CD14-positive monocyte (primary cell): ENCODE measurements around the gene MBD5. TPM values are rescaled to one million over a fixed set of nuclear protein-coding genes. Genes with fewer than 3 reads are reported as not detected.

Experiments
- DNase-seq, 3 donors: peaks; one replicate each; pipeline ENCODE4 v3.0.0-alpha.2; 2011 to 2022
- H2AFZ ChIP-seq: 2 replicates; pipeline ENCODE4 v1.6.0; 2012; ENCODE audit warnings: mild to moderate bottlenecking, low read depth, low read length, inconsistent platforms; ENCODE audit not compliant: insufficient read depth, poor library complexity, severe bottlenecking
- H3K27ac ChIP-seq, 2 donors: 1 replicate in 1 of 2; 2 replicates in 1 of 2; pipeline ENCODE4 v1.5.1; 2012 to 2013; ENCODE audit warnings: low read length in 2 of 2, control low read depth in 1 of 2, inconsistent platforms in 1 of 2, low read depth in 1 of 2, mild to moderate bottlenecking in 1 of 2
- H3K27me3 ChIP-seq, 2 donors: one replicate each; pipeline versions ENCODE4 v1.6.0 to v1.6.1; 2011 to 2013; ENCODE audit warnings: low read length in 2 of 2; ENCODE audit not compliant: control insufficient read depth in 2 of 2, insufficient read depth in 2 of 2
- H3K36me3 ChIP-seq, 2 donors: replicated peaks in 1 of 2; 1 replicate in 1 of 2; 2 replicates in 1 of 2; pipeline versions ENCODE4 v1.5.1 to v1.6.1; 2012 to 2013; ENCODE audit warnings: low read length in 2 of 2, control low read depth in 1 of 2, inconsistent platforms in 1 of 2, mild to moderate bottlenecking in 1 of 2; ENCODE audit not compliant: insufficient read depth in 2 of 2, control insufficient read depth in 1 of 2
- H3K4me1 ChIP-seq, 2 donors: 1 replicate in 1 of 2; 2 replicates in 1 of 2; pipeline versions ENCODE4 v1.5.1 to v1.6.1; 2012 to 2013; ENCODE audit warnings: low read length in 2 of 2, control low read depth in 1 of 2, inconsistent platforms in 1 of 2, mild to moderate bottlenecking in 1 of 2, moderate library complexity in 1 of 2; ENCODE audit not compliant: insufficient read depth in 2 of 2, control insufficient read depth in 1 of 2
- H3K4me2 ChIP-seq: replicated peaks from 2 replicates; pipeline ENCODE3; 2012; ENCODE audit warnings: low read length, moderate library complexity, mild to moderate bottlenecking; ENCODE audit not compliant: poor library complexity, severe bottlenecking; ENCODE audit errors: extremely low read depth
- H3K4me3 ChIP-seq, 3 experiments: fragments of 200-600 bp in 1 of 3; sonication (generic) in 1 of 3; replicated peaks in 1 of 3; 1 replicate in 2 of 3; 2 replicates in 1 of 3; pipeline ENCODE4 v1.5.1; 2011 to 2013; ENCODE audit warnings: low read length in 3 of 3, mild to moderate bottlenecking in 3 of 3, control low read depth in 2 of 3, low read depth in 2 of 3, inconsistent platforms in 1 of 3, moderate library complexity in 1 of 3
- H3K79me2 ChIP-seq: 2 replicates; pipeline ENCODE4 v1.6.0; 2012; ENCODE audit warnings: mild to moderate bottlenecking, control low read depth, inconsistent platforms, low read length, moderate library complexity; ENCODE audit not compliant: insufficient read depth
- H3K9ac ChIP-seq: 2 replicates; pipeline ENCODE4 v1.6.0; 2017; ENCODE audit warnings: low read length, mild to moderate bottlenecking; ENCODE audit not compliant: insufficient read depth, poor library complexity, severe bottlenecking
- H3K9me3 ChIP-seq, 2 donors: replicated peaks in 1 of 2; 1 replicate in 1 of 2; 2 replicates in 1 of 2; pipeline versions ENCODE4 v1.5.1 to v1.6.1; 2012 to 2013; ENCODE audit warnings: low read length in 2 of 2, control low read depth in 1 of 2; ENCODE audit not compliant: control insufficient read depth in 1 of 2, insufficient read depth in 1 of 2
- H4K20me1 ChIP-seq: 2 replicates; pipeline ENCODE4 v1.6.0; 2012; ENCODE audit warnings: mild to moderate bottlenecking, low read length, control low read depth, moderate library complexity; ENCODE audit not compliant: insufficient read depth
- H3K27ac Mint-ChIP-seq, 7 donors: one replicate each; pipeline ENCODE4 v1.8.0; 2020; ENCODE audit warnings: mild to moderate bottlenecking in 7 of 7, mixed read lengths in 7 of 7, moderate library complexity in 6 of 7, inconsistent platforms in 2 of 7
- H3K27me3 Mint-ChIP-seq, 3 donors: one replicate each; pipeline ENCODE4 v1.8.0; 2021 to 2022; ENCODE audit warnings: low read depth in 3 of 3, mild to moderate bottlenecking in 3 of 3, mixed read lengths in 3 of 3, moderate library complexity in 3 of 3, inconsistent platforms in 1 of 3
- H3K36me3 Mint-ChIP-seq, 2 donors: one replicate each; pipeline ENCODE4 v1.8.0; 2020; ENCODE audit warnings: mixed read lengths in 2 of 2, inconsistent platforms in 1 of 2, mild to moderate bottlenecking in 1 of 2
- H3K4me1 Mint-ChIP-seq: one replicate; pipeline ENCODE4 v1.8.0; 2020; ENCODE audit warnings: mild to moderate bottlenecking, mixed read lengths
- H3K4me3 Mint-ChIP-seq, 2 donors: one replicate each; pipeline ENCODE4 v1.8.0; 2020; ENCODE audit warnings: mild to moderate bottlenecking in 2 of 2, mixed read lengths in 2 of 2, moderate library complexity in 1 of 2
- H3K9me3 Mint-ChIP-seq, 7 donors: one replicate each; pipeline ENCODE4 v1.8.0; 2020 to 2022; ENCODE audit warnings: mixed read lengths in 7 of 7, mild to moderate bottlenecking in 6 of 7, moderate library complexity in 6 of 7, inconsistent platforms in 2 of 7
- WGBS: methylation state at CpG from one replicate; pipeline ENCODE4 v1.1.5; 2013; ENCODE audit warnings: missing lambda C conversion rate; ENCODE audit not compliant: insufficient coverage; 5-methylcytosine and 5-hydroxymethylcytosine counted together
- intact Hi-C, 2 donors: fragments of 100-400 bp; cut with micrococcal nuclease; formaldehyde crosslinking; loops; one replicate each; pipeline versions ENCODE4 v1.15.0 to v1.15.1; 2023
- polyA plus RNA-seq, 3 donors: library from polyadenylated mRNA; depleted of rRNA in 1 of 3; unstranded in 2 of 3; stranded (reverse) in 1 of 3; fragments of 300-500 nt in 2 of 3; fragments of >200 nt in 1 of 3; fragmentation: Illumina TruSeq in 2 of 3; gene quantifications; 1 replicate in 2 of 3; 2 replicates in 1 of 3; pipeline ENCODE4 v1.2.3, GENCODE V29; 2012 to 2021
- TF ChIP-seq, protein P1 (sequence below): fragments of 200-600 bp; IDR thresholded peaks from one replicate; pipeline ENCODE4 v1.8.0; 2022; ENCODE audit warnings: antibody characterized with exemption, mild to moderate bottlenecking

Gene MBD5
- polyA plus RNA-seq, 3 donors: 2.3 to 5.7 (median 3.5) TPM

DNA sequence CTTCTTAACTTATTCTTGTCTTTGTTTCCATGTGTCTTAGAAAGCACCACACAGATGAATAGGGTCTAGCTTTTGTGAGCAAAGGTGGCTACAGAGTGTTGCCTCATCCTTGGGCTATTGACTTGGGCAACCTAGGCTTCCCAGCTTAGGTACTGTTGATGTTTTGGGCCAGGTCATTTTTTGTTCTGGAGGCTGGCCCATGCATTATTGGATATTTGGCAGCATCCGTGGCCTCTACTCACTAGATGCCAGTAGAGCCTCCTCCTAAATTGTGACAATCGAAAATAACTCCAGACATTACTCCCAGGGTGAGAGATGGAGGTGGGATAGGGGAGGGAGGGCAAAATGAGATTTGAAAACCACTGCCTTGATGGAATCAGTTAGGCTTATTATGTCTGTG, 496.4 kb downstream of the MBD5 start:
- Mint-ChIP-seq H3K27ac (no peak overlapping the region), H3K4me3 (no peak overlapping the region), H3K36me3 (peaks cover 2 to 3% of the 10 kb centered on the region in 2 donors), H3K9me3 (peaks cover 0 to 1% (median 0%) of the 10 kb centered on the region in 7 donors), H3K27me3 (no peaks in the 10 kb centered on the region), H3K4me1 (peaks cover 6% of the 10 kb centered on the region)
- no peak overlapping the region for H3K9ac ChIP-seq
- intact Hi-C loops: loop anchor here in 1 of 2 donors (10.0 kb wide), 1 partner anchor 582 kb away; no protein-coding TSS in a partner anchor
- no peak overlapping the region for H3K4me2 ChIP-seq
- H3K79me2 ChIP-seq: no peaks in the 10 kb centered on the region
- H3K27me3 ChIP-seq: no peaks in the 10 kb centered on the region
- no peaks in the 10 kb centered on the region for H4K20me1 ChIP-seq
- no peak overlapping the region for H3K27ac ChIP-seq
- H3K9me3 ChIP-seq: no peaks in the 10 kb centered on the region
- no peak for DNase-seq
- TF ChIP-seq, protein P1, sequence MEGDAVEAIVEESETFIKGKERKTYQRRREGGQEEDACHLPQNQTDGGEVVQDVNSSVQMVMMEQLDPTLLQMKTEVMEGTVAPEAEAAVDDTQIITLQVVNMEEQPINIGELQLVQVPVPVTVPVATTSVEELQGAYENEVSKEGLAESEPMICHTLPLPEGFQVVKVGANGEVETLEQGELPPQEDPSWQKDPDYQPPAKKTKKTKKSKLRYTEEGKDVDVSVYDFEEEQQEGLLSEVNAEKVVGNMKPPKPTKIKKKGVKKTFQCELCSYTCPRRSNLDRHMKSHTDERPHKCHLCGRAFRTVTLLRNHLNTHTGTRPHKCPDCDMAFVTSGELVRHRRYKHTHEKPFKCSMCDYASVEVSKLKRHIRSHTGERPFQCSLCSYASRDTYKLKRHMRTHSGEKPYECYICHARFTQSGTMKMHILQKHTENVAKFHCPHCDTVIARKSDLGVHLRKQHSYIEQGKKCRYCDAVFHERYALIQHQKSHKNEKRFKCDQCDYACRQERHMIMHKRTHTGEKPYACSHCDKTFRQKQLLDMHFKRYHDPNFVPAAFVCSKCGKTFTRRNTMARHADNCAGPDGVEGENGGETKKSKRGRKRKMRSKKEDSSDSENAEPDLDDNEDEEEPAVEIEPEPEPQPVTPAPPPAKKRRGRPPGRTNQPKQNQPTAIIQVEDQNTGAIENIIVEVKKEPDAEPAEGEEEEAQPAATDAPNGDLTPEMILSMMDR: no peak
- H3K36me3 ChIP-seq: no peaks in the 10 kb centered on the region
- no peak overlapping the region for H2AFZ ChIP-seq
- no peak overlapping the region for H3K4me3 ChIP-seq
- H3K4me1 ChIP-seq: no peaks in the 10 kb centered on the region
- WGBS: no CpG with 5 or more reads among the region's 2 CpGs

DNA sequence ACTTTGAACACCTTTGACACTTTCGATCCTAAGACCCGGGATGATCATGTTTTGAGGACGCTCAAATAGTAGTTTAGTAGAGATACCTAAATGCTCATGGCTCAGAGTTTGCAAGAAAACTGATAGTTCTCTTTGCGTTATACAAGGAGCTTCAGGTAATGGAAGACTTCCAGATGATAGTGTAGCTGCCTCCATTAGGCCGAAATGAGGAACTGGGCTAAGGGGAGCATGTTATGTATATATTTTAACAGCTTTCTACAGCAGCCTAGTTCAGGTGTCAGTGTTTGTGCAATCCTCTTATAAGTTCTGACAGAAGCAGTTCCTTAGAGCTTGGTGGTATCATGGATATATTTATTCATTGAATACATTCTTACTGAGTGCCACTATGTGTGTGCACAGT, 496.9 kb downstream of the MBD5 start:
- Mint-ChIP-seq H3K9me3 (peaks cover 0 to 1% (median 0%) of the 10 kb centered on the region in 7 donors), H3K4me1 (peaks cover 6% of the 10 kb centered on the region), H3K4me3 (no peak overlapping the region), H3K36me3 (peaks cover 2 to 3% of the 10 kb centered on the region in 2 donors), H3K27me3 (no peaks in the 10 kb centered on the region), H3K27ac (peak overlapping the region in 1 of 7 donors; percentile 71)
- WGBS: 92% methylated on average over 2 of the region's 5 CpGs
- H4K20me1 ChIP-seq: no peaks in the 10 kb centered on the region
- no peak for DNase-seq
- H3K4me2 ChIP-seq: no peak overlapping the region
- no peak overlapping the region for H3K4me3 ChIP-seq
- no peaks in the 10 kb centered on the region for H3K36me3 ChIP-seq
- H2AFZ ChIP-seq: no peak overlapping the region
- intact Hi-C loops: loop anchor here in 1 of 2 donors (10.0 kb wide), 1 partner anchor 583 kb away; no protein-coding TSS in a partner anchor
- TF ChIP-seq, protein P1: no peak
- H3K79me2 ChIP-seq: no peaks in the 10 kb centered on the region
- no peak overlapping the region for H3K27ac ChIP-seq
- no peaks in the 10 kb centered on the region for H3K27me3 ChIP-seq
- H3K4me1 ChIP-seq: no peaks in the 10 kb centered on the region
- no peak overlapping the region for H3K9ac ChIP-seq
- no peaks in the 10 kb centered on the region for H3K9me3 ChIP-seq
